ENCODE data around the gene WDR20. TPM values are rescaled to one million over a fixed set of nuclear protein-coding genes. Genes with fewer than 3 reads are reported as not detected.

WDR20 gene
- total and polyA plus RNA-seq, 2 experiments from 2014 or later, result 15.1 to 24.9 TPM

GRCh38 chr14:102116361-102117180 is 23.1 kb upstream of the WDR20 start:
- no peaks in the 10 kb centered on the region for H3K9me2 ChIP-seq (ENCODE audit: insufficient read depth)
- H3K9ac ChIP-seq, result no peak overlapping the region
- no peaks in the 10 kb centered on the region for H4K20me1 ChIP-seq (ENCODE audit: insufficient read depth)
- H3K27me3 ChIP-seq (replicated peaks; ENCODE audit: insufficient read depth), result no peaks in the 10 kb centered on the region
- no peak for DNase-seq
- H3F3A ChIP-seq (ENCODE audit: insufficient read depth), result no peaks in the 10 kb centered on the region
- H3K9me3 ChIP-seq (ENCODE audit: low read depth), result no peaks in the 10 kb centered on the region
- no peaks in the 10 kb centered on the region for H3K79me2 ChIP-seq (ENCODE audit: insufficient read depth)
- H3K36me3 ChIP-seq (ENCODE audit: low read depth), result no peaks in the 10 kb centered on the region
- no peak overlapping the region for H2AFZ ChIP-seq
- no peak overlapping the region for H3K4me2 ChIP-seq (ENCODE audit: unreplicated experiment)
- 93 to 96% methylated on average over 13 of the region's 13 CpGs for WGBS, 2 experiments (ENCODE audit: low coverage in 1 of 2, low lambda C conversion rate in 2 of 2, missing lambda C conversion rate in 2 of 2)
- H3K4me3 ChIP-seq, result no peak overlapping the region
- H3K4me1 ChIP-seq (ENCODE audit: insufficient read depth), result no peaks in the 10 kb centered on the region
- in situ Hi-C loops (cut with MboI), result no loop called here
- TF ChIP-seq EZH2phosphoT487 (IDR thresholded peaks at IDR 0.05; ENCODE audit: insufficient read depth, low read depth), result no peak
- TF ChIP-seq EZH2 (IDR thresholded peaks at IDR 0.05; ENCODE audit: insufficient read depth, poor library complexity, severe bottlenecking), result no peak
- H3K27ac ChIP-seq, result no peak overlapping the region

- H3K9me2 ChIP-seq (ENCODE audit: insufficient read depth), result no peaks in the 10 kb centered on the region
- no peak for DNase-seq
- in situ Hi-C loops (cut with MboI), result no loop called here
- no peaks in the 10 kb centered on the region for H3F3A ChIP-seq (ENCODE audit: insufficient read depth)
- TF ChIP-seq EZH2 (IDR thresholded peaks at IDR 0.05; ENCODE audit: insufficient read depth, poor library complexity, severe bottlenecking), result no peak
- TF ChIP-seq EZH2phosphoT487 (IDR thresholded peaks at IDR 0.05; ENCODE audit: insufficient read depth, low read depth), result no peak
- H3K27me3 ChIP-seq (replicated peaks; ENCODE audit: insufficient read depth), result no peaks in the 10 kb centered on the region
- no peak overlapping the region for H3K9ac ChIP-seq
- no peaks in the 10 kb centered on the region for H4K20me1 ChIP-seq (ENCODE audit: insufficient read depth)
- no peaks in the 10 kb centered on the region for H3K4me1 ChIP-seq (ENCODE audit: insufficient read depth)
- WGBS, 2 experiments (ENCODE audit: low coverage in 1 of 2, low lambda C conversion rate in 2 of 2, missing lambda C conversion rate in 2 of 2), result 90 to 93% methylated on average over 3 of the region's 3 CpGs
- no peak overlapping the region for H3K4me2 ChIP-seq (ENCODE audit: unreplicated experiment)
- H3K27ac ChIP-seq, result no peak overlapping the region
- no peaks in the 10 kb centered on the region for H3K79me2 ChIP-seq (ENCODE audit: insufficient read depth)
- no peak overlapping the region for H2AFZ ChIP-seq
- H3K9me3 ChIP-seq (ENCODE audit: low read depth), result no peaks in the 10 kb centered on the region
- H3K36me3 ChIP-seq (ENCODE audit: low read depth), result no peaks in the 10 kb centered on the region
- H3K4me3 ChIP-seq, result no peak overlapping the region
Observed at GRCh38 chr14:102117852-102118251, 21.8 kb upstream of the WDR20 start.

- no peak overlapping the region for H3K4me2 ChIP-seq (ENCODE audit: unreplicated experiment)
- no peak overlapping the region for H3K9ac ChIP-seq
- no peak for DNase-seq
- H3K9me2 ChIP-seq (ENCODE audit: insufficient read depth), result no peaks in the 10 kb centered on the region
- in situ Hi-C loops (cut with MboI), result no loop called here
- 100% methylated on average over 1 of the region's 1 CpG for WGBS, 2 experiments (ENCODE audit: low coverage in 1 of 2, low lambda C conversion rate in 2 of 2, missing lambda C conversion rate in 2 of 2)
- H2AFZ ChIP-seq, result no peak overlapping the region
- H4K20me1 ChIP-seq (ENCODE audit: insufficient read depth), result no peaks in the 10 kb centered on the region
- H3K27me3 ChIP-seq (replicated peaks; ENCODE audit: insufficient read depth), result no peaks in the 10 kb centered on the region
- no peak overlapping the region for H3K4me3 ChIP-seq
- no peaks in the 10 kb centered on the region for H3K4me1 ChIP-seq (ENCODE audit: insufficient read depth)
- no peaks in the 10 kb centered on the region for H3F3A ChIP-seq (ENCODE audit: insufficient read depth)
- no peaks in the 10 kb centered on the region for H3K36me3 ChIP-seq (ENCODE audit: low read depth)
- TF ChIP-seq EZH2 (IDR thresholded peaks at IDR 0.05; ENCODE audit: insufficient read depth, poor library complexity, severe bottlenecking) (no peak), EZH2phosphoT487 (IDR thresholded peaks at IDR 0.05; ENCODE audit: insufficient read depth, low read depth) (no peak)
- no peaks in the 10 kb centered on the region for H3K9me3 ChIP-seq (ENCODE audit: low read depth)
- no peak overlapping the region for H3K27ac ChIP-seq
- no peaks in the 10 kb centered on the region for H3K79me2 ChIP-seq (ENCODE audit: insufficient read depth)
Observed at GRCh38 chr14:102120888-102121287, 18.8 kb upstream of the WDR20 start.

- in situ Hi-C loops (cut with MboI), result no loop called here
- WGBS, 2 experiments (ENCODE audit: low coverage in 1 of 2, low lambda C conversion rate in 2 of 2, missing lambda C conversion rate in 2 of 2), result 92 to 95% methylated on average over 1 of the region's 1 CpG
Observed at GRCh38 chr14:102121567-102121966, 18.1 kb upstream of the WDR20 start.

More at GRCh38 chr14:102121567-102121966, 18.1 kb upstream of the WDR20 start:
- Histone ChIP-seq H3K9me2 (ENCODE audit: insufficient read depth) (no peaks in the 10 kb centered on the region), H3K9me3 (ENCODE audit: low read depth) (no peaks in the 10 kb centered on the region), H3K79me2 (ENCODE audit: insufficient read depth) (no peaks in the 10 kb centered on the region), H3K27me3 (replicated peaks; ENCODE audit: insufficient read depth) (no peaks in the 10 kb centered on the region), H3F3A (ENCODE audit: insufficient read depth) (no peaks in the 10 kb centered on the region), H3K4me3 (no peak overlapping the region), H3K36me3 (ENCODE audit: low read depth) (no peaks in the 10 kb centered on the region), H2AFZ (no peak overlapping the region), H3K27ac (no peak overlapping the region), H4K20me1 (ENCODE audit: insufficient read depth) (no peaks in the 10 kb centered on the region), H3K4me1 (ENCODE audit: insufficient read depth) (no peaks in the 10 kb centered on the region), H3K9ac (no peak overlapping the region), H3K4me2 (ENCODE audit: unreplicated experiment) (no peak overlapping the region)
- DNase-seq, result no peak
- TF ChIP-seq EZH2 (IDR thresholded peaks at IDR 0.05; ENCODE audit: insufficient read depth, poor library complexity, severe bottlenecking), result no peak
- no peak for TF ChIP-seq EZH2phosphoT487 (IDR thresholded peaks at IDR 0.05; ENCODE audit: insufficient read depth, low read depth)

All from GM23248 (cell line).